Measurements from ENCODE around the gene PANK4. TPM values are rescaled to one million over a fixed set of nuclear protein-coding genes. Genes with fewer than 3 reads are reported as not detected.

PANK4 gene
- total and polyA plus RNA-seq, 3 donors from 2014 or later: 23.2 to 84.7 (median 65.9) TPM

GRCh38 chr1:2480986-2481364 is 45.4 kb downstream of the PANK4 start:
- Histone ChIP-seq H3K4me3 (no peak overlapping the region), H3K9me3 (no peaks in the 10 kb centered on the region), H3K4me1 (peaks cover 3% of the 10 kb centered on the region), H3K36me3 (ENCODE audit: low read depth, missing control alignments) (no peaks in the 10 kb centered on the region), H3K27me3 (no peaks in the 10 kb centered on the region), H3K27ac (no peak overlapping the region)
- DNase-seq: no peak
- intact Hi-C loops (cut with DNase I; ENCODE audit: low total_unique reads): no loop called here
- WGBS, 2 donors: 87 to 96% methylated on average over 9 to 12 of the region's 12 CpGs
- no peak for TF ChIP-seq CTCF (IDR thresholded peaks at IDR 0.05)
- no peak for TF ChIP-seq POLR2A (IDR thresholded peaks at IDR 0.05)

DNA sequence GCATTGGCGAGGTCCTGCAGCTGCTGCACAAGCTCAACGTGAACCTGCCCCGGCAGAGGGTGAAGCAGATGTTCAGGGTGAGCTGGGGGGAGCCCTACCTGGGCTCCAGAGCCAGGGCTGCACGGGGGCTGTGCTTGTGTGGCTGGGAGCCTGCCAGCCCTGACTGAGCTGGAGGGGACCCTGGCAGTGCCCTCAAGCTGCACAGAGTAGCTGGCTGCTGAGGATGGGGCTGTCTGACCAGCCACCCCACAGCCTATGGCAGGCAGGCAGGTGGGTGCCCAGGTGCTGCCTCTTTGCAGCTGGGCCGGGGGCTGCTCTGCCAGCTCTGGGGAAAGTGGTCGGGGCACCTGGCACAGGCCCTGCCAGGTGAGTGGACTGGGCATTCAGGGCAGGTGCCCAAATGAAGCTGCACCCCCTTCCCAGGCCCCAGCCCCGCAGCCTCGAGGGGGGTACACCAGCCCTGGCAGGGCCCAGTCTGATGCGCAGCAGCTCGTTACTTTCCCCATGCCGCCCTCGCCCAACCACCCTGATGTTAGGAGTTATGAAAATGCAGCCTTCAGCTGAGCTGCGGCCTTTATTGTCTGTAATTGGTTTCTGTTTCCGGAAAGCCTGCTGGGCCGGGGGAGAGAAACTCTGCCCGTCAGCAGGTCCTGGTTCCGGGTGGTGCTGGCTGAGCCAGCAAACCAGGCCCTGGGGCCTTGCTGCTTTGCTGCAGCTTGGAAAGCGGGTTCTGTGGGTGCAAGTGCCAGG is 46.0 kb downstream of the PANK4 start:
- DNase-seq: no peak
- no peaks in the 10 kb centered on the region for H3K9me3 ChIP-seq
- H3K4me3 ChIP-seq: no peak overlapping the region
- no peak overlapping the region for H3K27ac ChIP-seq
- H3K36me3 ChIP-seq (ENCODE audit: low read depth, missing control alignments): no peaks in the 10 kb centered on the region
- 89 to 92% methylated on average over 8 to 17 of the region's 18 CpGs for WGBS, 2 donors
- intact Hi-C loops (cut with DNase I; ENCODE audit: low total_unique reads): no loop called here
- H3K27me3 ChIP-seq: no peaks in the 10 kb centered on the region
- peaks cover 9% of the 10 kb centered on the region for H3K4me1 ChIP-seq
- TF ChIP-seq POLR2A (IDR thresholded peaks at IDR 0.05) (no peak), CTCF (IDR thresholded peaks at IDR 0.05) (no peak)

- WGBS, 2 donors: 91% methylated on average over 19 to 27 of the region's 28 CpGs
- Histone ChIP-seq H3K4me3 (no peak overlapping the region), H3K9me3 (no peaks in the 10 kb centered on the region), H3K36me3 (ENCODE audit: low read depth, missing control alignments) (no peaks in the 10 kb centered on the region), H3K27me3 (no peaks in the 10 kb centered on the region), H3K4me1 (peaks cover 15% of the 10 kb centered on the region), H3K27ac (no peak overlapping the region)
- intact Hi-C loops (cut with DNase I; ENCODE audit: low total_unique reads): no loop called here
- TF ChIP-seq POLR2A (IDR thresholded peaks at IDR 0.05): no peak
- no peak for TF ChIP-seq CTCF (IDR thresholded peaks at IDR 0.05)
- no peak for DNase-seq
Observed at GRCh38 chr1:2479618-2480017, 46.8 kb downstream of the PANK4 start.

- TF ChIP-seq CTCF (IDR thresholded peaks at IDR 0.05): no peak
- no peak for TF ChIP-seq POLR2A (IDR thresholded peaks at IDR 0.05)
- no peaks in the 10 kb centered on the region for H3K27me3 ChIP-seq
- intact Hi-C loops (cut with DNase I; ENCODE audit: low total_unique reads): no loop called here
- peaks cover 19% of the 10 kb centered on the region for H3K4me1 ChIP-seq
- 84 to 88% methylated on average over 12 to 20 of the region's 20 CpGs for WGBS, 2 donors
- no peaks in the 10 kb centered on the region for H3K9me3 ChIP-seq
- no peak for DNase-seq
- H3K36me3 ChIP-seq (ENCODE audit: low read depth, missing control alignments): no peaks in the 10 kb centered on the region
- H3K27ac ChIP-seq: no peak overlapping the region
- H3K4me3 ChIP-seq: no peak overlapping the region
Observed at GRCh38 chr1:2479186-2479585, 47.2 kb downstream of the PANK4 start.

Data from testis (tissue), 3 donors.